ENCODE measurements around the gene EXTL1.
A peak's percentile ranks its signal among the peaks of the same experiment; 100 is the strongest.

The EXTL1 gene

DNA sequence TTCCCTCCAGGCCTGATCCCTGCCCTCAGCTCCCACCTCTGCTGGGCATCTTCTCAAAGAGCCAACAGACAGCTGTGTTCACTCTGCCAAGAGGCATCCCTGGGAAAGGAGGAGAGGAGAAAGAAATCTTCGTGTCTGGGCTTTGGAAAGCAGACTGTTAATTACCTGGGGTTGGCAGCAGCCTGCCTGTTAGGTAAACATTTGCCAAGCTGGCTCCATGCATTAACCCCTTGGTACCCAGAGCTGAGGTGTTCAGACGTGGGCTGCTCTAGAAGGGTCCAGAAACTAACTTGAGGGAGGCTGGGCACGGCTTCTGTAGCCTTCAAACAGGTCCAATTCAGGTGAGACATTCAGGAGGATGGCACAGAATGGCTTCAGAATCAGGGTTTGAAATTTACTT, 8.7 kb upstream of the EXTL1 start:
- H3K4me3 ChIP-seq (ENCODE audit: low read length in 2 of 2): no peak overlapping the region
- peaks cover 4 to 20% of the 10 kb centered on the region in 2 donors for H3K4me1 ChIP-seq (ENCODE audit: control insufficient read depth in 2 of 2, insufficient read depth in 1 of 2, low read depth in 1 of 2, low read length in 2 of 2)
- H2AFZ ChIP-seq (ENCODE audit: low read length): no peak overlapping the region
- H3K14ac ChIP-seq (ENCODE audit: low read length): no peak overlapping the region
- no peaks in the 10 kb centered on the region for H3K36me3 ChIP-seq (replicated peaks in 1 of 2; ENCODE audit: control insufficient read depth in 2 of 2, insufficient read depth in 2 of 2, low read length in 2 of 2)
- no peak overlapping the region for H3K9ac ChIP-seq (ENCODE audit: low read depth, low read length, poor library complexity)
- no peak overlapping the region for H3K4me2 ChIP-seq (ENCODE audit: insufficient read depth, low read length, poor library complexity, severe bottlenecking)
- H4K8ac ChIP-seq (ENCODE audit: low read depth, low read length): no peak overlapping the region
- no peak overlapping the region for H2BK120ac ChIP-seq (ENCODE audit: low read depth, low read length)
- H4K91ac ChIP-seq (ENCODE audit: low read depth, low read length, poor library complexity): no peak overlapping the region
- no peak overlapping the region for H3K27ac ChIP-seq (replicated peaks; ENCODE audit: low read length)
- H3K18ac ChIP-seq (ENCODE audit: low read length): no peak overlapping the region
- H3K23ac ChIP-seq (ENCODE audit: low read depth, low read length, poor library complexity): no peak overlapping the region
- H3K4ac ChIP-seq (ENCODE audit: low read length): no peak overlapping the region
- no peak overlapping the region for H2AK5ac ChIP-seq (ENCODE audit: low read depth, low read length)
- H2BK5ac ChIP-seq (ENCODE audit: low read length): no peak overlapping the region
- no peak for DNase-seq (ENCODE audit: low spot score)
- no peaks in the 10 kb centered on the region for H3K79me1 ChIP-seq (ENCODE audit: low read depth, low read length)
- H3K27me3 ChIP-seq (ENCODE audit: control insufficient read depth in 3 of 3, insufficient read depth in 3 of 3, low read depth in 1 of 3, low read length in 3 of 3): no peaks in the 10 kb centered on the region
- no peak overlapping the region for H2BK15ac ChIP-seq (ENCODE audit: low read length)
- H2BK12ac ChIP-seq (ENCODE audit: low read length): no peak overlapping the region
- no peaks in the 10 kb centered on the region for H3K9me3 ChIP-seq (replicated peaks in 1 of 2; ENCODE audit: control insufficient read depth in 2 of 2, insufficient read depth in 1 of 2, low read depth in 1 of 2, low read length in 2 of 2)
- no CpG with 5 or more reads among the region's 3 CpGs for WGBS, 2 donors (ENCODE audit: extremely low coverage in 2 of 2, insufficient read length in 2 of 2, insufficient replicate concordance in 1 of 2)

DNA sequence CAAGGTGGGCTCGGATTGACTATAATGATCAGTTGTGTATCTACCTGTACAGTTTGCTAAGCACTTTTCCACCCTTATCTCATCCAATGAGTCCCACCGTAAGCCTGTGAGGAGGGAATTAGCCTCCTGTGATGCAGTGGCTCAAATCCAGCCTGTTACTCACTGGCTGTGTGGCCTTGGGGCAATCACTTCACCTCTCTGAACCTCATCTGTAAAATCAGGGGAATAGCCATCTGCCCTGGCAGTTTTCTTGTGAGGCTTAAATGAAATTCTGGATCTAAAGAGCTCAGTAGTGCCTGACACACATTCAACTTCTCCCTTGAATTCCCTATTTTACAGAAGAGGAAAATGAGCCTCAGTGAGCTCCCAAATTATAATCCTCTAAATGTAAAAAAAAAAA, 7.4 kb upstream of the EXTL1 start:
- Histone ChIP-seq H2BK15ac (ENCODE audit: low read length) (no peak overlapping the region), H3K4ac (ENCODE audit: low read length) (no peak overlapping the region), H3K36me3 (replicated peaks in 1 of 2; ENCODE audit: control insufficient read depth in 2 of 2, insufficient read depth in 2 of 2, low read length in 2 of 2) (no peaks in the 10 kb centered on the region), H3K27me3 (ENCODE audit: control insufficient read depth in 3 of 3, insufficient read depth in 3 of 3, low read depth in 1 of 3, low read length in 3 of 3) (no peaks in the 10 kb centered on the region), H3K4me3 (ENCODE audit: low read length in 2 of 2) (no peak overlapping the region), H4K91ac (ENCODE audit: low read depth, low read length, poor library complexity) (no peak overlapping the region), H3K9ac (ENCODE audit: low read depth, low read length, poor library complexity) (no peak overlapping the region), H3K9me3 (replicated peaks in 1 of 2; ENCODE audit: control insufficient read depth in 2 of 2, insufficient read depth in 1 of 2, low read depth in 1 of 2, low read length in 2 of 2) (no peaks in the 10 kb centered on the region), H2BK120ac (ENCODE audit: low read depth, low read length) (no peak overlapping the region), H2BK12ac (ENCODE audit: low read length) (no peak overlapping the region), H3K27ac (replicated peaks; ENCODE audit: low read length) (no peak overlapping the region), H2BK5ac (ENCODE audit: low read length) (no peak overlapping the region), H2AK5ac (ENCODE audit: low read depth, low read length) (no peak overlapping the region), H4K8ac (ENCODE audit: low read depth, low read length) (no peak overlapping the region), H3K79me1 (ENCODE audit: low read depth, low read length) (no peaks in the 10 kb centered on the region), H3K4me1 (ENCODE audit: control insufficient read depth in 2 of 2, insufficient read depth in 1 of 2, low read depth in 1 of 2, low read length in 2 of 2) (peaks cover 4 to 27% of the 10 kb centered on the region in 2 donors), H3K4me2 (ENCODE audit: insufficient read depth, low read length, poor library complexity, severe bottlenecking) (no peak overlapping the region), H3K14ac (ENCODE audit: low read length) (no peak overlapping the region), H3K23ac (ENCODE audit: low read depth, low read length, poor library complexity) (no peak overlapping the region), H2AFZ (ENCODE audit: low read length) (no peak overlapping the region), H3K18ac (ENCODE audit: low read length) (no peak overlapping the region)
- no peak for DNase-seq (ENCODE audit: low spot score)
- no CpG with 5 or more reads among the region's 2 CpGs for WGBS, 2 donors (ENCODE audit: extremely low coverage in 2 of 2, insufficient read length in 2 of 2, insufficient replicate concordance in 1 of 2)

DNA sequence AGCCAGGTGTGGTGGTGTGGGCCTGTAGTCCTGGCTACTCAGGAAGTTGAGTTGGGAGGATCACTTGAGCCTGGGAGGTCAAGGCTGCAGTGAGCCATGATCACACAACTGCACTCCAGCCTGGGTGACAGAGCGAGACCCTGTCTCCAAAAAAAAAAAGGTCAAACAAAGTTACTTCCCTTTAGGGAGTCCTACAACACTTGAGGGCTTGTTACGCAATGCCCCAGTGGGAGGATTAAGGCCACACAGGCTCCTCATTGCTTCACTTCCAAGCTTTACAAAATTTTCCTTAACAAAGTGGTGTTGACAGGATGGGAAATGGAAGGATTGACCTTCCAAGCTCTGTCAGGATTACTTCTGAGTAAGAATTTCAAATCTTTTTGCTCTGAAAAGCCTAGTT, 6.2 kb upstream of the EXTL1 start:
- no peak overlapping the region for H3K4me3 ChIP-seq (ENCODE audit: low read length in 2 of 2)
- no peaks in the 10 kb centered on the region for H3K9me3 ChIP-seq (replicated peaks in 1 of 2; ENCODE audit: control insufficient read depth in 2 of 2, insufficient read depth in 1 of 2, low read depth in 1 of 2, low read length in 2 of 2)
- H3K27ac ChIP-seq (replicated peaks; ENCODE audit: low read length): no peak overlapping the region
- no peaks in the 10 kb centered on the region for H3K27me3 ChIP-seq (ENCODE audit: control insufficient read depth in 3 of 3, insufficient read depth in 3 of 3, low read depth in 1 of 3, low read length in 3 of 3)
- no peaks in the 10 kb centered on the region for H3K79me1 ChIP-seq (ENCODE audit: low read depth, low read length)
- no peak overlapping the region for H3K18ac ChIP-seq (ENCODE audit: low read length)
- no peak overlapping the region for H2BK120ac ChIP-seq (ENCODE audit: low read depth, low read length)
- no peak overlapping the region for H4K91ac ChIP-seq (ENCODE audit: low read depth, low read length, poor library complexity)
- H2AK5ac ChIP-seq (ENCODE audit: low read depth, low read length): no peak overlapping the region
- H3K4ac ChIP-seq (ENCODE audit: low read length): no peak overlapping the region
- H3K4me2 ChIP-seq (ENCODE audit: insufficient read depth, low read length, poor library complexity, severe bottlenecking): no peak overlapping the region
- no peak overlapping the region for H3K9ac ChIP-seq (ENCODE audit: low read depth, low read length, poor library complexity)
- peaks cover 4 to 37% of the 10 kb centered on the region in 2 donors for H3K4me1 ChIP-seq (ENCODE audit: control insufficient read depth in 2 of 2, insufficient read depth in 1 of 2, low read depth in 1 of 2, low read length in 2 of 2)
- no CpG with 5 or more reads among the region's 2 CpGs for WGBS, 2 donors (ENCODE audit: extremely low coverage in 2 of 2, insufficient read length in 2 of 2, insufficient replicate concordance in 1 of 2)
- no peak overlapping the region for H3K23ac ChIP-seq (ENCODE audit: low read depth, low read length, poor library complexity)
- H4K8ac ChIP-seq (ENCODE audit: low read depth, low read length): no peak overlapping the region
- H2BK12ac ChIP-seq (ENCODE audit: low read length): no peak overlapping the region
- no peak overlapping the region for H3K14ac ChIP-seq (ENCODE audit: low read length)
- no peaks in the 10 kb centered on the region for H3K36me3 ChIP-seq (replicated peaks in 1 of 2; ENCODE audit: control insufficient read depth in 2 of 2, insufficient read depth in 2 of 2, low read length in 2 of 2)
- H2AFZ ChIP-seq (ENCODE audit: low read length): no peak overlapping the region
- H2BK15ac ChIP-seq (ENCODE audit: low read length): no peak overlapping the region
- no peak overlapping the region for H2BK5ac ChIP-seq (ENCODE audit: low read length)
- DNase-seq (ENCODE audit: low spot score): no peak

- no peak overlapping the region for H3K18ac ChIP-seq (ENCODE audit: low read length)
- no peak overlapping the region for H4K91ac ChIP-seq (ENCODE audit: low read depth, low read length, poor library complexity)
- H3K79me1 ChIP-seq (ENCODE audit: low read depth, low read length): no peaks in the 10 kb centered on the region
- no peak overlapping the region for H2BK120ac ChIP-seq (ENCODE audit: low read depth, low read length)
- no peak overlapping the region for H2BK12ac ChIP-seq (ENCODE audit: low read length)
- H3K4ac ChIP-seq (ENCODE audit: low read length): no peak overlapping the region
- H2BK5ac ChIP-seq (ENCODE audit: low read length): no peak overlapping the region
- no peak overlapping the region for H3K23ac ChIP-seq (ENCODE audit: low read depth, low read length, poor library complexity)
- DNase-seq (ENCODE audit: low spot score): no peak
- no peak overlapping the region for H2AK5ac ChIP-seq (ENCODE audit: low read depth, low read length)
- no peaks in the 10 kb centered on the region for H3K9me3 ChIP-seq (replicated peaks in 1 of 2; ENCODE audit: control insufficient read depth in 2 of 2, insufficient read depth in 1 of 2, low read depth in 1 of 2, low read length in 2 of 2)
- no peaks in the 10 kb centered on the region for H3K36me3 ChIP-seq (replicated peaks in 1 of 2; ENCODE audit: control insufficient read depth in 2 of 2, insufficient read depth in 2 of 2, low read length in 2 of 2)
- no peaks in the 10 kb centered on the region for H3K27me3 ChIP-seq (ENCODE audit: control insufficient read depth in 3 of 3, insufficient read depth in 3 of 3, low read depth in 1 of 3, low read length in 3 of 3)
- whole genome bisulfite sequencing, 2 donors (ENCODE audit: extremely low coverage in 2 of 2, insufficient read length in 2 of 2, insufficient replicate concordance in 1 of 2): no CpG with 5 or more reads among the region's 10 CpGs
- H2AFZ ChIP-seq (ENCODE audit: low read length): peak overlapping the region; percentile 70
- no peak overlapping the region for H3K27ac ChIP-seq (replicated peaks; ENCODE audit: low read length)
- no peak overlapping the region for H3K9ac ChIP-seq (ENCODE audit: low read depth, low read length, poor library complexity)
- peaks cover 4 to 44% of the 10 kb centered on the region in 2 donors for H3K4me1 ChIP-seq (ENCODE audit: control insufficient read depth in 2 of 2, insufficient read depth in 1 of 2, low read depth in 1 of 2, low read length in 2 of 2)
- no peak overlapping the region for H3K4me2 ChIP-seq (ENCODE audit: insufficient read depth, low read length, poor library complexity, severe bottlenecking)
- H4K8ac ChIP-seq (ENCODE audit: low read depth, low read length): no peak overlapping the region
- no peak overlapping the region for H3K14ac ChIP-seq (ENCODE audit: low read length)
- H2BK15ac ChIP-seq (ENCODE audit: low read length): no peak overlapping the region
- no peak overlapping the region for H3K4me3 ChIP-seq (ENCODE audit: low read length in 2 of 2)
Observed at GRCh38 chr1:26016258-26016952, 5.2 kb upstream of the EXTL1 start.

All from neuronal stem cell (in vitro differentiated cells).